NCI-H748 treated with DMSO at 0.1 percent for 48 hours (cell line): ENCODE results near the gene CGNL1.

Experiments
- DNase-seq: peaks from one replicate; lab custom pipeline; 2025; lab: John Stamatoyannopoulos, UW

Gene CGNL1

DNA sequence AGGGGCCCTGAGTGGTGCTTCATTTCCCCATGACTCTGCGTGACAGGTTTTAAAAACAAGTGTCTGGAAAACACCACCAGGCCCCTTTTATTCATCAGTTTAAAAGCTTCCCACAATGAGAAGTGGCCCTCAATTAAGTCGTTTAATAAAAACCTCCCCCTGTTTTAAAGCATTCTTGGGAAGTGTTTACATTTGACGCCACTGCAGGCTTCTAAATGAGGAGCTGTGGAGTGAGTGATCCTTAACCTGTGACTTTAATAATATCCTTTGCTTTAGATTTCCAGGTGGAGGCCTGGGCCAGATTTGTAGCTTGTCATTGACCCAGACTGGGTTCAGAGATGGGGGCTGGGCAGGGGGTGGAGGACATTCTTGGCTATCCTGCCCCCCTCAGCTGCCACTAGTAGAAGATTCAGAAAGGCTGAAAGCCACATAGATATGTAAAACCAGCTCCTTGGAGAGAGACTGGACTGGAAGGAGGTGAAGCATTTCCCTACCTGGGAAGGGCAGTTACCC is 11.3 kb downstream of the CGNL1 start:
- DNase-seq, result peak; percentile 82

DNA sequence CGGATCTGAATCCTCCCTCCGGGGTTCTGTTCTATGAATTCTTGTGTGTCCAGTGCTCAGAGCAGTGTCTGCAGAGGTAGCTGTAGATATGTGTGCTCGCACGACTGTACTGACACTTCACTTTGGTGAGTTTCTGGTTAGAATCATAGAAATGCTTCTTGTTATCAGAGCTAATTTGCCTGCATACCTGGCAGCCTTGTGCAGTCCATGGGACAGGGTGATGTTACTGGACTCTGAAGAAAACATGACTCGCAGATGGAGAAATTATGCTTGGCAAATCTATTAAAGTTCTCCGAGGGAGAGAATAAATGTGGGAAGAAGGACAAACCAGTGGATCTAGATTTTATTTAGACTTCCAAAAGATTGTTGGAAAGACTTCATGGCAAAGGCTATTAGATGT is 12.2 kb downstream of the CGNL1 start:
- DNase-seq, result no peak

DNA sequence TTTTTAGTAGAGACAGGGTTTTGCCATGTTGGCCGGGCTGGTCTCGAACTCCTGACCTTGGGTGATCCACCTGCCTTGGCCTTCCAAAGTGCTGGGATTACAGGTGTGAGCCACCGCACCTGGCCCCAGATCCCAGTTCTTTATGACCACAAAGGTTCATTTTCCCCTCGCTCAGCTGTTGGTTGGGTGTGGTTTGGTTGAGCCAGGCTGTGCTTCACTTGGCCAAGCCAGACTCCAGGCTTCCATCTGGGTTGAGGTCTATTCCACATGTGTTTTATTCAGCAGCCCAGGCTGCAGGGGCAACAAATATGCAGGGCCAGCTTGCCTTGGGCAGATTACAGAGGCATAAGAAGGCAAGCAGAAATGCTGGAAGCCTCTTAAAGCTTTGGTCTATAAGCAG is 13.7 kb downstream of the CGNL1 start:
- no peak for DNase-seq

DNA sequence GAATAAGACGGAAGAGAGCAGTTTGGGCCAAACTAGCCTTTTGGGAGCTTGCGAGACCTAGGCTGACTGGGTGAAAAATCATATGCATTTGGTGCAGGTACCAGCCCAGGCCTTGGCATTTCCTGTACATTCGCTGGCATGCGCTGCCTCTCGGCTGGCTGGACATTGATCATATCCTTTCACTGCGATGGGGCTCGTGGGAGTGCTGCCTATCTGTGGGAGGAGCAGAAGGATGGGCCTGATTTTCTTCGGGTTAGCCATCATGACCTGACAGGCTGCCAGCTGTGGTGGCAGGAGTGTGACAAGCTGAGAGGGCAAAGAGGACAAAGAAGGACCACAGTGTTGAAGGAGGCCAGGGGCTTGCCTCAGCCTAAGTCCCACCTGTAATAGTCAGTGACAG is 14.3 kb downstream of the CGNL1 start:
- DNase-seq, result no peak

DNA sequence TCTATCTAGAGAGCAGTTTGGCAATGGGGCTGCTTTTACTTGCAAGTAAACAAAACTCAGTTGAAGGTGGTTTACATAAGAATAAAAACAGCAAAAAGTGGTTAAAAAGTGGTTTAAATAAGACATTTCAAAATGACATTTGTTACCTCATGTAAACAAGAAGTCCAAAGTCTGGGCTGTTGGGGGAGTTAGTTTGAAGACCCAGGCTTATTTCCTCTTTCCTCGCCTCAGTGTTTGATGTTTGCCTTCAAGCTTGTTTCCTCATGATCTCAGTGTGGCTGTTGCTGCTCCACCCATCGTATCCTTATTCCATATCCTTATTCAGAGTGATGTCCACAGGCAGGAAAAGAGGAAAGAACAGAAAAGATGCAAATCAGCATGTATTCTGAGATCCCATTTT is 15.2 kb downstream of the CGNL1 start:
- no peak for DNase-seq

DNA sequence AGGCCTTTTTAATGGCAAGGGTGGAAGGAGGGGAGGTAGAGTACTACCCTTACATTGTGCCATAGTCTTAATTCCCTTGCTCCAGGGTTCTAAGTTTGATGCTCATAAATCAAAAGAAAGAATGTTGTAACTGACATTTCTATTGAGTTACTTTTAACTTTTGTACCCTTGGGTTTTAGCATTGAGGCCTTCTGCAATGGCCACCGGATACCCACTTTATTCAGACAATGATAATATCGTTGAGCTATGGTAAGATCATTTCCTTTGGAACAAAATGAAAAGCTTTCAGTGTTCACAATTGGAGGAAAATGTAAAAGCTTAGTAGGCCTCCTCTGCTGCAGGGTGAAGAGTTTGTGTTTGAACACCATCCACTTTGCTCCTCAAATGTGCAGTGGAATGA is 16.8 kb downstream of the CGNL1 start:
- no peak for DNase-seq

DNA sequence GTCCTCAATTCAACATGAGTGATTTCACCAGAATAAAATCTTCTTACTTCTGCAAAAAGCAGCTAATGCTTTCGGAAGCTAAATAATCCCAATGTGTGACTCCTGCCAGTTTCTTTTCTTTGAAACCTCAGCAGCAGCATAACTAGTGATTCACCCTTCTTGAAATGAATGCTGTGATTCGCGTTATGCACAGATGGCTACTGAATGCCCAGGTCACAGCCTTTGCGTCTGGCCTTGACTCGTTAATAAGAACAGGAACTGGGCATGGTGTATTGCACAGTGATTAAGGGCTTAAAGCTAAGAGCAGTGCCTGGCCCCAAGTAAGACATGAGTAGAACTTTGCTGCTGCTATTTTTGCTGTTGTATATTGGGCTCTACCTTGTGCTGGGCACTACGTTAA is 19.0 kb downstream of the CGNL1 start:
- DNase-seq, result no peak

DNA sequence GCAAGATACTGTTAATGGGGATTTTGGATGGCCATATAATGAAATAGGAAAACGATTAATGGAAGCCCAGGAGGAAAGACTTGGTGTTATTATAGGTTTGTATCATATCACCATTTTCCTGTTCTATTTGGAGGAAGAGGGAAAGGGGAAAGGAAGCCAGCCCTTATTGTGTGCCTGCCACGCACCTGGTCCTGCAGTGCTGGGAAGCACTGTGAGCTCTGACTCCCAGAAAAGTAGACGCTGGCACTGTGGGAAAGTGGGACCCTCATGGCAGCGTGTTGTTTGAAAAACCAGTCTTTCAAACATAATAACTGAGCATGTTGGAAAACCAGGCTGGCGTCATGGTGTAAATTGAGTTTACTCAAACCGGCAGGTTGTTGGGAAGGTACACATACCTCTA is 22.0 kb downstream of the CGNL1 start:
- DNase-seq, result peak; percentile 22

DNA sequence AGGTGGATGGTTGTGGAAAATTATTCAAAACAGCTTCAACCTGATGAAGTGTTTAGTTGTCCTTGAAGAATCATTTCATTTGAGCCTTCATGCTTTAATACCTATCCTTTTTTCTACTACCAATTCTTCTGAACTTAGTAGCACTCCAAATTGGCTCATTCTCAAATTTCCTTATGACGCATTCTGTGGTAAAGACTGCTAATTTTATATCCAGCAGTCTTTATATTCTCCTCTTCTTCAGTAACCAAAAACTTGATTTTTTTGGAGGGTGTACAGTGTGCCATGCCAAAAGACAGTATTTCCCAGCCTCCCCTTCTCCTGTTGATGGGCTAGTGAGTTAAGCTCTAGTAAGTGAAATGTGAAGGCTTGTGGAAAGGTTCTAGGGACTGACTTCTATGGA is 25.2 kb downstream of the CGNL1 start:
- DNase-seq, result no peak

DNA sequence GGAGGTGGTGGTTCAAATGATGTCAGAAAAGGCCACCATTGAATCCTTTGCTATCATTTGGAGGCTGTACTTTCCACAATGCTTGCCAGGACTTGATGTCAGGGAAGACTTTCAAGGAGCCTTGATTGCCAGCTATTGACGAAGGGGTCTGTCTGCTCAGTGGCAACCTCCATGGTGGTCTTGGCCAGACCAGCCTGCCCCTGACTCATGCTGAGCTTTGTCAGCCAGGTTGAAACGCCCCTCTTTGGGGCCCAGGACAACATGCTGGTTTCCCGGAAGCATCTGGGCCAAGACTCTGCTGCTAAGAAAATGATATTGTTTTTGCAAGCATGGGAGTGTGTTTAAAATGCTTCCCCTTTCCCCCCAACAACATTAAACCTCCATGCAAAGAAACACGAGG is 26.7 kb downstream of the CGNL1 start:
- no peak for DNase-seq

DNA sequence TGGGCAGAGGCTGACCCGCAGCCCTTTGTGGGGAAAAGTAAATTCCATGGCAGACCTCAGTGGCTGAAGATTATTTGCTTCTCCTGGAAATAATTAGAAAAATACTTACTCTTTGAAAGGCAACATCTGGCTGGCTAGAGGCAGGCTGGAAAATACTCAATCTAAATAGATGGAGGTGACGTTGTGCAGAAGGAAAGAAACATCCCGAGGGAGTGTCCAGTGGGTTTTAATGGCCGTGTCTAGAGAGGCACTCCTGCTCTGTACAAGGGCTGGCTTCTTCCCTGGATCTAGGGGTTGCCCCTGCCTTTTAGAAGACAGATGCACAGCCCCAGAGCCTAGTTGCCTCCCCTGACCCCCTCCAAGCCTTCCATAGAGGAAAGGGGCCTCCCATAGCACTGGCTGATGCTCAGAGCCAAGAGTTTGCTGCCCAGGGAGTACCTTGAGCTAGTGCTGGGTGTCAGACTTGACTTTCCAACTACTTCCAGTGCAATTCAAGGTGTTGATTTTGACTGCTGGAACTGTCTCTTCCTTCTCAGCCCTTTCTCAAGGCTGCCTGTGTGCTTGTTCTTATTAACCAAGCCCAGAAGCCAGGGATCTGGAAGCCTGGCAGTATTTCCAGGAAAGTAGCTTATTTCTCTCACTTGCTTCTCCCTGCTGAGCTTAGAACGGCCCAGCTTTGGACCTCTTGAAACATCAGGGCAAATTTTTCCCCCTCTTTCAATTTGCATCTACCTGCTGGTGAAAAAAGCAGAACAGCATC is 27.4 kb downstream of the CGNL1 start:
- no peak for DNase-seq

DNA sequence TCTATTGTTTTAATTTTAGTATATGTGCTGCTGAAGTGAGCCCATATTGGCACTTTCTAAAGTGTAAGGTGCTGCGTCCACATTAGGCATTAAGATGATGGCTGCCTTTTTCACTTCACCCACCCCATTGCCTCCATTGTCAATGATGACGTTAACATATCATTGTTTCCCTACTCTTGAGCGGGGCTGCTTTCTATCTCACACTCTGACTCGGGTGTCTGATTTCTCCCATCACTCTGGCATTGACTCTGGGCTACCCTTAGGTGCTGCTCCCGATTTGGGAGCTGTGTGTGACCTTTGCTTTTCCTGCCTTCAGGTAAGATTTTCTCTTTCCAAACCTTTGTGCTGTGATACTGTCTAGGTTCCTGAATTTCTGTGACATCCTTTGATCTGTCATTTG is 28.8 kb downstream of the CGNL1 start:
- no peak for DNase-seq

DNA sequence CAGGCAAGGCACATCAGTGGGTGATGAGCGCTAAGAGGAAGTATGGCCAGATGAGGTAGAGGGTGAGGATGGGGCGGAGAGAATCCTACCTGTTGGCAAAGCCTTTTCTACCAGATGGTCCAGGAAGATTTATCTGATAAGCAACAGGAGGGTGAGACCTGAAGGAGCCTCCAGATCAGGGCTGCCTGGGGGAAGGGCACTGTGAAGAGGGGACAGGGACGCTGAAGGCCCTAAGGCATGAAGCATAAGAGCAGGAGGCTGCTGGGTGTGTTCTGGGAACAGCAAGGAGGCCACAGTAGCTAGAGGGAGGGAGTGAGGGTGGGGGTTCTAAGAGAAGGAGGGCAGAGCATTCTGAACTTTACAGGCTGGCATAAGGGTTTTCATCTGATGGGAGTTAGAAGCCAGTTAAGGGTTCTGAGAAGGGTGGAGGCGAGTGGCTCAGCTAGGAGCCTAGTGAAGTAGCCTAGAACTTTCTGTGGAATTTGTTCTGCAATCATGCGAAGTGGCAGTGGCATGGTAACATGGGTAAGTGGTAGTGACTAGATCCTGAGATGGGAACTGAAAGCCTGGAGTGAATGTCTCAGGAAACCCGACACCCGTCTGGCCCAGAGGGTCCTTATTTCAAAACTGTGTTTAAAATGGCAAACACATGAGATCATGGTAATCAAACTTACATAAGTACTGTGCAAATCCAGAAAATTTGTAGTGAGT is 29.9 kb downstream of the CGNL1 start:
- DNase-seq, result no peak

DNA sequence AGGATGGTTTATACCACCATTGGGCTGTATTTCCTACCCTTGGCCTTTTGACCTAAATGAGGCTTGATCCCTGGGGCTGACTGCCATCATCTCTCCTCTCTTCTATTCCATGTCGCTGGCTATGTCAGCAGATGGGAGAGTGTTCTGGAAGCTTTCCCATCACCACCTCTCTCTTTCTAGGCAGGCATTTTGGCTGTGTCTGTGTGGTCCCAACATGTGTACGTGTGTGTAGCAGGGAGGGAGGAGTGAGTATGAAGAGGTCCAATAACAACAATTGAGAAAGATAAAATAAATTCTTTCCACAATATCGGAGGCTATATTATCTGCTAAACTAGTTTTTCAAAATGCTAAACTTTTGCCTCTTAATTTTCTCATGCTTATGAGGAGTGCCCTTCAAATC is 34.1 kb downstream of the CGNL1 start:
- no peak for DNase-seq

DNA sequence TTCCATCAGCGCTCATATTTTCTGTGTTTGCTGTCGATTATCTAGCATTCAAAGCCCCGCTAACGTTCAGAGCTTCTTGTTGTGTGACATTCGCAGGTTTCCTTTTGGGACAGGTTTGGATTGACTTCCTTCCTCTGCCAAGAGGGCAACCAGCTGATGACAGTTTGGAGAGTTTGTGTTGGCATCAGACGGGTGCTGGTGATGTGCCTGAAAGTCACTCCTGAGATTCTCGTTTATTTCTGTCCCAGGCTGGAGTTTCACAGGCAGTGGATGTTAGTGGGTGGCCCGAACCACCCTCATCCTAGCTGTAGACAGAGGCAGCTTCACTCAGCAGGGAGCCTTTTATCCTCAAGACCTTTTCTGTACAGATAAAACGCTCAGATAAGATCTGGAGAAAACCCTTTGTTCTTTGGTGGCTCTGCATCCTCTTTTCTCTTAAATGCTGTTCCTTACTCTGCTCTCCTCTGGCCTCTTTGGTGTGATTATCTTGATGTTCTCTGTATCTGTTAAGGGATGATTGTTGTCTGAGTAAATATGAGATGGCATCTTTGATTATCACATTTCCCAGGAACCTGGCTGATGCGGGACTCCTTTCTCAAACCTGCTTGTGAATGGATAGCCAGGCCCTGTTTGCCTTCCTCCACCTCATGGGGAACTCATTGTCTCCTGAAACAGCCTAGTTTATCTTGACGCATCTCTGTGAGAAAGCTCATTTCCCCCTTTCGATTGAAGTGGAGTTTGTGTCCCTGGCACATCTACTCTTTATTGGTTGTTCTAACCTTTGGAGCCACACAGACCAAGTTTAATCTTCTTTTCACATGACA is 35.9 kb downstream of the CGNL1 start:
- DNase-seq, result no peak

DNA sequence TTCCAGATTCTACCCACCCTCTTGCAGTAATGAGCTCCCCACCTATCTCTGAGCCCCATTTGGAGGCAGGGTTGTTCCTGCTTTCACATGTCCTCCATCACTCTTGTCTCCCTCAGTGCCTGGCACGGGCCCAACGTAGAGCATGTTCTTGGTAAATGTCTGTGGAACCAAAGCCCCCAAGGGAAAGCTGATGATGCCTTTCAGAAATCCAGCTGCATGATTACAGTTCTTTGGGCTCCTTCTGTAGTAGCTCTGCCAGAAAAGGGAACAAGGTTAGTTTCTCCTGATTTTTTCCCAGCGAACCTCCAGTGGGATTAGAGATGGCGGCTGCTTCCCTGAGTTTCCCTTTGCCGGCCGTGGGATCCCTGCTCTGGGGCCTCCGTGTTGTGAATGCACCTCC is 39.3 kb downstream of the CGNL1 start:
- DNase-seq, result no peak

DNA sequence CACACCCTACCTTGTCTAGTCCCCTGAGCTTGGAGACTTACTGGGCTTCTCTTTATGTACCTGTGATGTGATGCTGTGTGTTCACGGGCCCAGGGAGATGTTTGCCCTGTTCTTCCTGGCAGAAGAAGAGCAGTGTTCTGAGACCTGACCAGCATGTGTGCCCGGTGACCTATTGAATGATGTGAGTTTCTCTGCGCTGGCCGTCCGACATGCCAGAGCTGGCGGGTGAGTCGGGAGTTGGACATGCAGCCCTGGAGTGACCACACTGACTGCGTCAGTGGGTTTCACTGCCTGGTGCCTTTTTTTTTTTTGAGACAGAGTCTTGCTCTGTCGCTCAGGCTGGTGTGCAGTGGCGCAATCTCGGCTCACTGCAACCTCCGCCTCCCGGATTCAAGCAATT is 42.3 kb downstream of the CGNL1 start:
- DNase-seq, result no peak

DNA sequence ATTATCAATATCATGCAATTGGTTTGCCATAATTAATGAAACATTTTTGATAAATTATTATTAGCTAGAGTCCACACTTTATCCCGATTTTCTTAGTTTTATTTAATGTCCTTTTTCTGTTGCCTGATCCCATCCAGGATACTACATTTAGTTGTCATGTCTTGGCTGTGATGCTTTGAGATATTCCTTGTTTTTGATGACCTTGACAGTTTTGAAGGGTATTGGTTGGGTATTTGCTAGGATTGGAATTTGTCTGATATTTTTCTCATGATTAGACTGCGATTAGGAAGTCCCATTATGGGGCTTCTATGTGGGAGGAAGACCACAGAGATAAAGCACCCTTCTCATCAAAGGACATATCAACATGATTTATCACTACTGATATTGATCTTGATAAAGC is 43.0 kb downstream of the CGNL1 start:
- DNase-seq, result no peak

DNA sequence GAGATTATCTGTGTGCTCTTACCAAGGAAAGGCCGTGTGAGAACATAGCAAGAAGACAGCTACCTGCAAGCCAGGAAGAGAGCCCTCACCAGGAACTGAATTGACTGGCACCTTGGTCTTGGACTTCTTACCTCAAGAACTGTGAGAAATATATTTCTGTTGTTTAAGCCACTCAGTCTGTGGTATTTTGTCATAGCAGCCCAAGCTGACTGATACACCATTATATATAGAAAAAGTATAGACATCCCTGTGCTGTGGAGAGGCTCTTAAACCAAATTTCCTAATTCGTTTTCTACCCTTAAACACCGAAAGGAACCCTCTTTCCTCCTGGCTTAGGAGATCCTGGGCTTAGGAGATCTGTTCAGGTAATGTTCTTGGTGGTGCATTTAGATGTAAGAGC is 44.8 kb downstream of the CGNL1 start:
- DNase-seq, result no peak

DNA sequence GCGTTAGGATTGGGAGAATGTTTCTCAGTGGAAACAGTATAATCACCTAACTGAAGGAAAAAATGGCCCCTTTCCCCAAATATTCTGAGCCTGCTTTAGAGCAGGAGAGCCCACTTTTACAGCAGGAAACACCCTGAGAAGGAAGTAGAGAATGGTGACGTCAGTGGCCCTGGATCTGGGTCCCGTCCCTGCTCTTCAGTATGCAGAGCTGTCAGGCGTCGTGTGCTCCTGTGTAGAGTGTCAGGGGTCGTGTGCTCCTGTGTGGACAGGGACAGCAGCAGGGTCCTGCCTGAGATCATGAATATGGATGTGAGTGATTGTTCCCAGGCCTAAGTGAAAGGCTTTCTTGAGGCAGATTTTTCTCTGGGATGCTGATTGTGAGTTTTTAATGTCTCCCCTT is 45.2 kb downstream of the CGNL1 start:
- DNase-seq, result no peak

DNA sequence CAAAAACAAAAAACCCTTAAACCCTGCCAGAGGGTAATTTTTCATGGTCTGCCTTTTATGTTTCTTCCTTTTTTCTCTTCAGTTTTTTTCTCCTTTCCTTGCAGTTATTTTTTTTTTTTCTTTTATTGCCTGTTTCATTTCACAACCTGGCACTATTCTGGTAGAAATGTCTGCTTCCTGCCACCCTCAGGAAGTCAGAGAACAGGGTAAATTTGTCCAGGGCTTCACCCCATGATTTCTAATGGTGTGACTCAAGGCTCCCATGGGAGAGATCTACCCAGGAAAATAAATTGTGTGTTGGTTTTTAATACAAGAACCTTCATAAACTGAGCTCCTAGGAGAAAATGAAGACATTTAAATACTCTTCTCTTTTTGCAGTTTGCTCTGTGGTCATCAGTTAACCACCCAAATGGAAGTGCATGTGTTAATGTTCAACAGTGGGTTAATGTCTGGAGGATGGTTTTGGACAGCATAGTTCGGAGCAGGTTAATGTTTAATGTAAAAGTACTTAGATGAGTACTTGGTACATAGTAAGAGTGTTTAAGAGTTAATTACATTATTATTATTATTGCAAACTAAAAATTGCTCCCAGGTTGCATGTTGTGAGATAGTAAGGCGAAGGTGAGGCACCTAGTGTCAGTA is 45.9 kb downstream of the CGNL1 start:
- no peak for DNase-seq

DNA sequence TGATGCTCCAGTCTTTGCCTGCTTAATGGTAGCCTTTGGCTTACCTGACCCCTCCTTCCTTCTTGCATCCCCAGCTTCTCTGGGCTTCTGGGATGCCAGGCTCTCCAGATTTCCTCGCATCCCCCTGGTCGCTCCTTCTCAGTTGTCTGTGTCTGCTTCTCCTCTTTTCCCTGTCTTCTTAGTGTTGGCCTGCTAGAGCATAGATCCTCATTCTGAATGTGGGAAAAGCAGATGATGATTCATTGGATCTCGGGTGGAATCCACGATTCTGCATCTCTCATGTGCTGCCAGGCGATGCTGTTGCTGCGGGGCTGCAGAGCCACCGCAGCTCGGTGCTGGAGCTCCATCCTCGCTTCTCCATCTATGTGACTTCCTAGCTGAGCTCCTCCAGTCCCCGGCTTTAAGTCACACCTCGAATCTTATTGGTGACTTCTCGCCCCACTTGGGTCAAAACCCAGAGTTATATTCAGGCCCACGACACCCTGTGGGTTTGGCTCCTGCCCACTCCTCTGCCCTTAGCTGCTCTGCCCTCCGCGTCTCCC is 47.4 kb downstream of the CGNL1 start:
- no peak for DNase-seq
